Adrenal gland (tissue), 12 donors: Measurements from ENCODE around the gene KCNB1. TPM values are rescaled to one million over a fixed set of nuclear protein-coding genes. Genes with fewer than 3 reads are reported as not detected.

Experiments used
- DNase-seq, 7 donors: peaks; one replicate each; pipeline ENCODE4 v3.0.0-alpha.2; 2019 to 2020
- H3K27ac ChIP-seq, 5 donors: fragments of 200-600 bp; sonication (generic) in 4 of 5; 1 replicate in 3 of 5; 2 replicates in 2 of 5; pipeline versions ENCODE4 v1.5.1 to v1.8.0; 2016 to 2020; ENCODE audit warnings: mild to moderate bottlenecking in 1 of 5
- H3K27me3 ChIP-seq: fragments of 200-600 bp; 2 replicates; pipeline ENCODE4 v1.8.0; 2021
- H3K36me3 ChIP-seq, 2 donors: fragments of 200-600 bp; replicated peaks in 1 of 2; 1 replicate in 1 of 2; 2 replicates in 1 of 2; pipeline versions ENCODE4 v1.5.1 to v1.8.0; 2018 to 2022
- H3K4me1 ChIP-seq, 2 donors: fragments of 200-600 bp; replicated peaks in 1 of 2; 1 replicate in 1 of 2; 2 replicates in 1 of 2; pipeline versions ENCODE4 v1.5.1 to v1.8.0; 2018 to 2021
- H3K4me3 ChIP-seq, 4 donors: fragments of 200-600 bp; sonication (generic) in 3 of 4; one replicate each; pipeline ENCODE4 v1.5.1; 2016 to 2018
- H3K9me3 ChIP-seq, 3 donors: fragments of 200-600 bp; sonication (generic) in 1 of 3; replicated peaks in 1 of 3; 1 replicate in 2 of 3; 2 replicates in 1 of 3; pipeline versions ENCODE4 v1.5.1 to v1.8.0; 2016 to 2021
- CTCF ChIP-seq, 6 experiments: fragments of 450-650 bp in 4 of 6; fragments of 200-600 bp in 2 of 6; sonication (generic) in 1 of 6; IDR thresholded peaks; 1 replicate in 5 of 6; 2 replicates in 1 of 6; pipeline versions ENCODE4 v1.5.1 to v1.8.0; 2016 to 2021; ENCODE audit warnings: antibody characterized with exemption in 6 of 6, mild to moderate bottlenecking in 2 of 6, moderate library complexity in 1 of 6
- POLR2A ChIP-seq, 2 donors: fragments of 450-650 bp; IDR thresholded peaks; one replicate each; pipeline ENCODE4 v1.6.1; 2017; ENCODE audit warnings: antibody characterized with exemption in 2 of 2, mild to moderate bottlenecking in 2 of 2, moderate library complexity in 1 of 2
- WGBS, 4 donors: extraction: QIAGEN DNeasy Blood & Tissue Kit in 2 of 4; methylation state at CpG; one replicate each; pipeline versions ENCODE4 v1.1.5 to v1.1.7; 2013 to 2017; 5-methylcytosine and 5-hydroxymethylcytosine counted together
- intact Hi-C, 2 donors: fragments of 100-400 bp; cut with DNase I; formaldehyde crosslinking; loops; one replicate each; pipeline versions ENCODE4 v1.14.1 to v1.15.0; 2022 to 2023
- polyA plus RNA-seq, 3 donors: library from polyadenylated mRNA; stranded (reverse); fragments of 200-250 nt in 2 of 3; fragments of 350-450 nt in 1 of 3; fragmentation: Illumina TruSeq in 1 of 3; extraction: RNeasy Lipid Tissue Mini Kit (QIAGEN cat#74804) in 1 of 3; gene quantifications; one replicate each; pipeline ENCODE4 v1.2.3, GENCODE V29; 2013 to 2014
- total RNA-seq, 9 donors: library from RNA; depleted of rRNA in 4 of 9; stranded (reverse); fragments of >200 nt in 4 of 9; fragments of 120-200 nt in 1 of 9; fragmentation: NEBNext Ultra II Directional in 1 of 9; extraction: Animal tissue kit (Norgen Biotek cat#: 25700) in 1 of 9; gene quantifications; one replicate each; pipeline versions ENCODE4 v1.1.0 to v1.2.4, GENCODE V29; 2013 to 2023
- donor health status: healthy with polysubstance abuse.
- donor health status: Bipolar disorder and iron deficiency.
- donor health status: DM: yes; HTN: yes; CAD: no.
- donor health status: DM: no; HTN: no; CAD: no.
- donor health status: DM: no; HTN: no; CAD: no.
- donor health status: DM: yes; HTN: yes; CAD: no.

KCNB1 gene
- total and polyA plus RNA-seq, 12 donors = 0.11 to 8.2 (median 1.3) TPM

GRCh38 chr20:49391404-49392245, 90.8 kb downstream of the KCNB1 start:
- Histone ChIP-seq H3K27ac (no peak overlapping the region), H3K4me1 (no peaks in the 10 kb centered on the region), H3K4me3 (no peak overlapping the region), H3K27me3 (no peaks in the 10 kb centered on the region), H3K36me3 (no peaks in the 10 kb centered on the region), H3K9me3 (no peaks in the 10 kb centered on the region)
- 55 to 66% (median 64%) methylated on average over 7 of the region's 7 CpGs for WGBS, 4 donors
- intact Hi-C loops = no loop called here
- TF ChIP-seq CTCF (IDR thresholded peaks at IDR 0.05) (no peak), POLR2A (IDR thresholded peaks at IDR 0.05) (no peak)
- no peak for DNase-seq

- DNase-seq = no peak
- no peaks in the 10 kb centered on the region for H3K4me1 ChIP-seq
- H3K4me3 ChIP-seq = no peak overlapping the region
- no peaks in the 10 kb centered on the region for H3K27me3 ChIP-seq
- no peak for TF ChIP-seq POLR2A (IDR thresholded peaks at IDR 0.05)
- TF ChIP-seq CTCF (IDR thresholded peaks at IDR 0.05) = no peak
- intact Hi-C loops = loop anchor here in 1 of 2 donors (10.0 kb wide), 1 partner anchor 95 kb away; the partner anchor contains the start of gene KCNB1
- no peaks in the 10 kb centered on the region for H3K36me3 ChIP-seq
- no peak overlapping the region for H3K27ac ChIP-seq
- H3K9me3 ChIP-seq = no peaks in the 10 kb centered on the region
- WGBS, 4 donors = 74 to 83% (median 80%) methylated on average over 2 of the region's 2 CpGs
Observed at GRCh38 chr20:49389854-49390253, 92.6 kb downstream of the KCNB1 start.

GRCh38 chr20:49388744-49389143, 93.7 kb downstream of the KCNB1 start:
- intact Hi-C loops = loop anchor here in 1 of 2 donors (10.0 kb wide), 1 partner anchor 96 kb away; the partner anchor contains the start of gene KCNB1
- Histone ChIP-seq H3K4me3 (no peak overlapping the region), H3K27me3 (no peaks in the 10 kb centered on the region), H3K36me3 (no peaks in the 10 kb centered on the region), H3K9me3 (no peaks in the 10 kb centered on the region), H3K27ac (no peak overlapping the region), H3K4me1 (no peaks in the 10 kb centered on the region)
- TF ChIP-seq POLR2A (IDR thresholded peaks at IDR 0.05) = no peak
- no peak for DNase-seq

- no peaks in the 10 kb centered on the region for H3K27me3 ChIP-seq
- peak overlapping the region in 1 of 5 donors; percentile 34 for H3K27ac ChIP-seq
- H3K4me1 ChIP-seq = no peaks in the 10 kb centered on the region
- TF ChIP-seq POLR2A (IDR thresholded peaks at IDR 0.05) (no peak), CTCF (IDR thresholded peaks at IDR 0.05) (no peak)
- peak in 1 of 7 donors; percentile 67 for DNase-seq
- WGBS, 4 donors = 73 to 80% (median 75%) methylated on average over 3 to 4 of the region's 4 CpGs
- H3K9me3 ChIP-seq = no peaks in the 10 kb centered on the region
- no peak overlapping the region for H3K4me3 ChIP-seq
- H3K36me3 ChIP-seq = no peaks in the 10 kb centered on the region
- intact Hi-C loops = loop anchor here in 1 of 2 donors (10.0 kb wide), 1 partner anchor 97 kb away; the partner anchor contains the start of gene KCNB1
Observed at GRCh38 chr20:49387581-49387939, 94.9 kb downstream of the KCNB1 start.
